UCSD-AML1 (cell line): ENCODE results near the gene ZC3H13.

ENCODE experiments used
- DNase-seq: peaks from one replicate; lab custom pipeline; 2025; ENCODE audit not compliant: unreplicated experiment; lab: John Stamatoyannopoulos, UW

ZC3H13 gene

DNA sequence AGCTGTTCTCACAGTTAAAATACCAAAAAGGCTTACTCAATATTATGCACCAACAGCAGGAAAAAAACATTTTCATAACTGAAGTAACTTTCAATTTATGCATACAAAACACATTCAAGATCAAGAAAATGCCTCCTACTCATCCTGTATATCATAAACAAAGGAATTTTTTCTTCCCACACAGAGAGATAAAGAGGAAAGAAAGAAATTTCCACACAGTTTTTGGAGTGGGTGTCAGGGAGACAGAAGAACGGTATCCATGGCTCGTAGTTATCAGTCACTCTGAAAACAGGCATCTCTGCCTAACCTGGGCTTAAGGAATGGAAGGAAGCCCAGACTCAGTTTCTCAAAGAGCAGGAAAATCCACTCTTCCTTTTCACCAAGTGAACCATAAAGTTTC lies 108.6 kb downstream of the ZC3H13 start:
- no peak for DNase-seq

DNA sequence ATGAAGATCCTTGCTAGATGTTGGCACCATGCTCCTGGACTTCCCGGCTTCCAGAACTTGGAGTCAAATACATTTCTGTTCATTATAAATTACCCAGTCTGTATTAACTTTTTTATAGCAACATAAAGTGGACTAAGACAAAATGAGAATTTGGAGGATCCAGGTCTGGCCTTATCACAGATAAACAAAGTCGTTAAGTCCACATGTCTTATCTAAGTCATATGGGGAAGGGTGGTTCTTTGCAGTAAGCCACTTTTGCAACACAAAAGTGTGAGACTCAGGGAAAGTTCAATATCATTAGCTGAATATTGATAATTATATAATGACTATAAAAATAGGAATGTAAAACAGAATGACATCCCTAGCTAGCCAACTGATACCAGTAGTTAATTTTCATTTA lies 109.4 kb downstream of the ZC3H13 start:
- no peak for DNase-seq

DNA sequence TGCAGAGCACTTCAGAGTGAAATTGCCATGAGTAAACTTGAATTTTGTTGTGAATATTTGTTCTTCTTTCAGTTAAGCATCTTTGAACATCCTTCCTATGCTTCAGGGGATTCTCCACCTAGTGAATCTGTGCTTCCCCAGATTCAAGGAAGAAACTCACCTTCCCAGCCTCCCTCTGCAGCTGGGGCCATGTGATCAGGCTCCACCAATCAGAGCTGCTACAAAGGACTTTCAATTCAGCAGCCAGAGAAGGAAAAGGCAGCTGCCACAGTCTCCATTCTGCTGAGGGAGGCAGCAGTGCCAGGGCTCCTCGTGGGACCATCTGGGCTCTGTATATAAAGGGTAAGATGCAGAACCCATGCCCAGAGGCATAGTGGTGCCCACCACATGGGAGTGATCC lies 111.3 kb downstream of the ZC3H13 start:
- DNase-seq = no peak

DNA sequence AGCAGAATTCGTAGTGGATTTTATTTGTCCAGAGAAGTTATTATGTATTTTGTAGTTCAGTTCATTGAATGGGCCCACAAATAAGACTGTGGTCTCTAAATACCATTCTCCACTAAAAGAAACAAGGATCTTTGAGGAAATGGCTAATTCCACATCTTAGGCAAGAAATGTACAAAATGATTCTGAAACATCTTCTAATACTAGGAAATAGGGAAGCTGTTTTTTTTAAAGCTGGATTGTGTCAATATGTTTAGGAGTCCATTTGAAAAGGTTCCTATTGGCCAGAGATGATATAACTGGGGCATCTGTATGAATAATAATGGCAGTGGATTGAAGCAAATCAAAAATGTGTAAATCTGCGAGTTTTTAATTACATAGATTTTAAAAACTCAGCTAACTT lies 112.5 kb downstream of the ZC3H13 start:
- DNase-seq = no peak

DNA sequence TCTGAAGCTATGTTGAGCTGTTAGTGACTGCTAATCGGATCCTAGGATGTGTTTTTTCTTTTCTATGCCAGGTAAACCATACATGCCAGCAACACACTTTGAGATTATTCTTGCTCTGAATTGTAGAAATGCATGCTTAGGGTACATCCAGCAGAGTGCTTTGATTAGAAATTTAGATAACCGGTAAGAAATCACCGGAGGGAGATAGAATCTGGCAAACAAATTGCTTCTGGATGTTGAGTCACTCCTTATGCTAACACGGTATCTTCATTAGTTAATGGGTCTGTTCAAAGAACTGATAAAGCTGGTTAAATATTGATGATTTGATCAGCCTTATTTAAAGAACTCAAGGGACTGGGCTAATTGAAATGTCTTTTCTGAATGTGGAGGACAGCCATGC lies 115.9 kb downstream of the ZC3H13 start:
- no peak for DNase-seq

DNA sequence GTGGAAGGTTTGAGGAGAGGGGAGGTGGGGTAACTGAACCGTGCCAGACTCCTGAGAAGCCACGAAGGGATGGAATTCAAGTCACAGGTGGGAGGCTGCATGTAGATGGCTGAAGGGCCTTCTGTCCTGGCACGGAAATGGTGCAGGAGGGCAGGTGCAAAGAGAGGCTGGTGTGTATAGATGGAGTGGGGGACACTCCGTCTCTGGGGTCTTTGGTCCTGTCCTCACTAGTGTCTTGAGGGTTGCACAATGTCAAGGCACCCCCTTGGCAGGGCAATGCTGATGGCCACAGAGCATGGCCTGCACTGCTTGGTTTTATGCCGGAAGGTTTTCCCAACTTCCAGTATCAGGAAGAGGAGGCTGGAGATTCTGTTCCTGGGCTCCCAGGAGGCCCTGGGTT lies 118.3 kb downstream of the ZC3H13 start:
- no peak for DNase-seq

DNA sequence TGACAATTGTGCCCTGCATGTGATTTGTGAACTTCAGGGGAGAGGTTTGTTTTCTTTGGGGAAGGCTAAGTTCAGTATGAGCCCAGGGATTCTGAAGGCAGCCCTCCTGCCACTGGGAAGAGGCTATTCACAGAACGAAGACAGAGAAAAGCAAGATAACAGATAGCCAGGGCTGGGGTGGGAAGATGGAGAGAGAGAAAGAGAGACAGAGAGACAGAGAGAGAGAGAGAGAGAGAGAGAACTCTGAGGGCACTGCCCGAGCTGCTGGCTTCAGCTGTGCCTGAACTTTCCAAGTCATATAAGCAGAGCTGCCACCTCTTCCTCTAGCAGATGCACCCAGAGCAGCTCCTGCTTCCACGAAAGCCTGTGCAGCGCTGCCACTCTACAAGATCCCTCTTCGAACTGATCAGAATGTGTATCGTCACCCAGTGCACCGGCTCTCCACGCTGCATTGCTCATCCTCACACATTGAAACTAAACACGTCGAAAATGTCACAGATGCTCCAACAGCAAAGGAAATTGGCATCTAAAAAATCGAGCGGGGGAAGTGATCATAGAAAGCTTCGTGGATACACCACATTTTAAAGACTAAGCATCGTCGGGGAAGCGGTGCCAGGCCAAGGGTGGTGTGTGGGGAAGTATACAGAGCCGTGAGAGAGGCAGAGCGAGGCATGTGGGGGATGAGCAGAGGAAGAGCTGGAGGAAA lies 119.2 kb downstream of the ZC3H13 start:
- no peak for DNase-seq

DNA sequence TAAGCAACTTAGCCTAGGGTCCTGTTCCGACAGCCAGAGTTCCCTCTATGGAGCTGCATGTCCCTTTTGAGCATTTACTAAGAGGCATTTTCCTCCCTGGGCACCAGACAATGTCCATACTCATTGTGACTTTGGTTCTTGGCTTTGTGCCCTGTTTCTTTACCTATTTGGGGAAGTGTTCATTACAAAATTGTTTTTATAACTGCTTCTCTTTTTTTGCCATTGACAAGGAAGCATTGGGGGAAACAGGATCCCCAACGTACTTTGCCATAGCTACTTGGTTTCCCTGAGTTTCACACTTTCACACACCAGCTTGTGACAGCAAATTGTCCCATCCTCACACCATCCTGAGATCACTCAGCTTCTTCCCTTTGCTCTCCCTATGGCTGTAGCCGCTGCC lies 119.9 kb downstream of the ZC3H13 start:
- DNase-seq = no peak

DNA sequence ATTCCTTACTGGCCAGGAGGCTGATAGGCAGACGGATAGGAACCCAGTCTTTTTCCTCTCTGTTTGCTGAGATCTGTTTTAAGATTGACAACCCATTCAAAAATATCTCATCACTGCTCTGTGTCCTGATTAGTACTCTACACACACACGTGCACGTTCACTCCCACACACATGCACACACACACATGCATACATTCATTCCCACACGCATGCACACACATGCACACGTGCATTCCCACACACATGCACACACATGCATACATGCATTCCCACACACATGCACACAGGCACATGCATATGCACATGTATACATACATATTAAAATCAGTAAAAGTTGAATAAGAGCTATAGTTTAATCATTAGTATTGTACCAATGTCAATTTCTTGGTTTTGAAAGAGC lies 120.4 kb downstream of the ZC3H13 start:
- DNase-seq = no peak

DNA sequence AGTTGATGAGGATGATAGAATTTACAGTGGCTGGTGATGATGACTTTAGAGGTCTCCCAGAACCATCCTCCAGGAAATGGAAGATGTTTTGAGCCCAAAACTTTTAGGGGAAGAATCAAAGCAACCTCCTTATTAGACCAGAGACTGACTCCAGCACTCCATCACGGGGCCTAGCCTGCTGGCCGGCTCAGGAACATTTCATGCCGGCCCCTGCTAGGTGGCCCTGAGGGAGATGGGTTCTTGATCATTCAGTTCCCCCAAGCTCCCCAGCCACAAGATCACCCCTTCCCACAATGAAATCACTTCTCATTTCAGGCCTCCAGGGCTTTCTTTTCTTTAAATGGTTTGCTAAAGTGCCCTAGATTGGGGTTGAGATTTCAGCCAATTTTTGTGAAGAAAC lies 121.3 kb downstream of the ZC3H13 start:
- no peak for DNase-seq

DNA sequence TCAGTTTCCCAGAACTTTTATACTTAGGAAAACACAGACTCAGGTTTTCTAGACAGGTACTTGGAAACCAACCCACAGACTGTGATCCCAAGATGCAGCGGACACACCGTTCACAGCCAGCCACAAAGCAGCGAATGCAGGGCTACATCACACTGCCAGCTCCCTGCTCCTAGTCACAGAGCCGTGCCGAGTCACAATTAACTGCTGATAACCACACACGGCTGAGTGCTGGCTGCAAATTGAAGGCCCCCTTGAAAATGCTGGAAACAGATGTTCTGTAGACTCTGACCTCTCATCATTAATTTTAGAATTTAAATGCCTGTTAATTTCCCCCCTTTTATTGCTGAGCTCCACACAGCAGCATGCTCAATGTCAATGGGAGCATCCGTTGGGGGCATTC lies 122.4 kb downstream of the ZC3H13 start:
- no peak for DNase-seq

DNA sequence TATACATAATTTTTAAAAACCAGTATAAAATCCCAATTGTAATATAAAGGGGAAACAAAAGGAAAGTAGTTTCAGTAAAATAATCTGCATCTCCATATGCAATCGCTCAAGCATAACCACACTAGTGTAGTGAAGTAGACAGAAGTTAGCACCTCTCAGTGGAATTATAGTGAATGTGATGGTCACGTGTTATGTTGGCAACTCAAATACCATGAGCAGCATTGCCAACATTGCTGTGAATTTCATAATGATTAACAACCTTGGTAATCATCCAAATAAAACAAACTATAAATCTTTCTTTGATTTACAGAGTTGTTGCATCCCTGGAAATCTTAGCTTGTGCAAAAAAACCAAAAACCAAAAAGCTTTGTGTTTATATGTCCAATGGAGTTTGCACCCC lies 123.7 kb downstream of the ZC3H13 start:
- DNase-seq = no peak

DNA sequence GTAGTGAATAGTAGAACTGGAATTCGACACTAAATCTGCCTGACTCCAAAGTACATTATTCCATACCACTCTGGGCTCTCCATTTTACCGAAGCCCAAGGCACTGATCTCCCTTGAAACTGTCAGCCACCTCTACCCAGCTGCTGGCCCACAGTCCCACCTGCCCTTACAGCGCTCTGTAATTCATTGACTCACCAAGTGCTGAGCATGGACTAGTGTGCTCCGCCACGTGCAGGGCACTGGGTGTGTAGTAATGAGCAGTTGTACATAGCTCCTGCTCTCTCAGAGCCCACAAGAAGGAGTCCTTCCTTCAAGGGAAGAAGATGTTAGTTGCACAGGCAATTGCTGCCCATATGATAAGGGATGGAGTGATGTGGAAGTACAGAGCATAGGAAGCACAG lies 124.4 kb downstream of the ZC3H13 start:
- no peak for DNase-seq

DNA sequence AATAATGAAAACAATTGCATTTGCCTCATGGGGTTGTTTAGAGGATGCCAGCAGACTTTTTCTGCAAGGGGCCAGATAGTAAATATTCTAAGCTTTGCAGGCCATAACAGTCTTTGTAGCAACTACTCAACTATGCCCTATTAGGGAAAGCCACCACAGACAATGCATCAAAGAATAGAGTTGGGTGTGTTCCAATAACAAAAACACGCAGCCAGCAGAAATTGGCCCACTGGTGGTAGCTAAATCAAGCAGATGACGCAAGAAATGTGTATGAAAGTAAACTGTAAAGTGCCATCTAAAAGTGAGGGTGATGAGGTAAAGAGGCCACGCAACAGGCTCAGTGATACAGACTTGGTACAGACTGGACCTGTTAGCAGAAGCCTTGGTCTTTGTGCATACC lies 125.8 kb downstream of the ZC3H13 start:
- no peak for DNase-seq

DNA sequence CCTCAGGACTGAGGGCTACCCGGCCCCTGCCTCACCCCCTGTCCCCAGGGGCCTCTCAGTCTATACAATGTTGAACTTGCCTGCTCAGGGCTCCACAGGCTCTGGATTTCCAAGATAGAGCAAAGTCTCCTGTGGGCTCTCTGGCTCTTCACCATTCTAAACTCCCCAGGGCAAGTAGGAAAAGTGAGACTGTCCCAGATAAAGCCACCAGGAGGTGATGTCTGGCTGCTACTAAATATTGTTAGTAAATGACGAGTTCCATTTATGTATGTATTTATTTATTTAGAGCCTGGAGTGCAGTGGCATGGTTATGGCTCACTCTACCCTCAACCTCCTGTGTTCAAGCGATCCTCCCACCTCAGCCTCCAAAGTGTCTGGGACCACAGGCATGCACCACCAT lies 127.4 kb downstream of the ZC3H13 start:
- DNase-seq = no peak

DNA sequence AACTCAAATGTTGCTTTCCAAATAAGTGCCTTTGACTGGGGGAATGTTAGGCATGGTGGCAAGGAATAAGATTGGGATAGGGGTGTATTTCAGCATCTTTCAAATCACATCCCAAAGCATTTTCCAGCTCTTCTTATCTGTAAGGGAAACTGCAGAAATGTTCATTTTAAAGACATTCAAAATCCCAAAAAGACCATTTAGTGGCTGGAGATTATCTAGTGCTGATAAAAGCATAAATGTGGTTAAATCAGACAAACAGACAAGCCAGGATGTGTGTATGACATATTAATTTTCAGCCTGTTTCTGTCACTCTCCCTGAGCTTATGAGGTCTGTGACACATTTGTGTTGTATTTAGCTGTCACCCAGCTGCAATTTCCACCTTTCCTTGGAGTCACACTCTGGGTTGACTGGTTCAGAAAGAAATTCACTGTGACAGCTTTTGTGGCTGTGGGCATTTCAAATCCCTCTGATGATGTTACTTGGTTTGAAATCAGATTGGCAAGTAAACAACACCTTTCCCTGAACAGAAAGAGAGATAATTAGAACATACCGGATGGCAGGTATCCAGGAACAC lies 131.3 kb downstream of the ZC3H13 start:
- DNase-seq = no peak

DNA sequence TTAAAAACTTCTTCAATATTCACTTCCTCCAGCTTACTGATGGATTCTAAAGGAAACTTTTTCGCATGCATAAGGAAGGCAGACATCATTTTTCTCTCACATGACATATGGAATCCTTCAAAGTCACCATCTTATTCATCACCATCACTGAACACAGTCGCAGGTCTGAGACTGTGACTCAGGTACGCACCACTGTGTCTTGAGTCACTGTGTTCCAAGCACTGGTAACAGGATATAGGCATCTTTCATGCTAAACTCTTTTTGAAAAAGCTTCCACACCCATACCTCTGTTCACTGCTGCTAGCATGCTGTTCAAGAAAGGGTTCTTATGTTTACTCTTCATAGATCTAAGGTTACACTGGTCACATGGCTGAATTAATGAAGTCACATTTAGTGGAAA lies 133.9 kb downstream of the ZC3H13 start:
- DNase-seq = no peak

DNA sequence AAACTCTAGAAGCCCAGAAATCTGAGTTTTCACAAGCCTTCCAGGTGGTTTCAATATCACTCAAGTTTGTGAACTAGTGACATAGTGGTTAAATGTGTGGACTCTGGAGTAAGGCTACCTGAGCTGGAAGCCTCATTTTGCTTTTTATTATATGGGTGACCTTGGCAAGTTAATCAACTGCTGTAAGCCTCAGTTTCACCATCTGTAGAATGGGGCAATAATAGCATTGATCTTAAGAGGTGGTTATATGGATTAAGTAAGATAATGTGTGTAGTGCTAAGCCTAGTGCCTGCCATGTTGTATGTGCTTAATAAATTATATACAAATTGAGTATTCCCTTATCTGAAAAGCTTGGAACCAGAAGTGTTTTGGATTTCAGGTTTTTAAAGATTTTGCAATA lies 135.5 kb downstream of the ZC3H13 start:
- DNase-seq = no peak

DNA sequence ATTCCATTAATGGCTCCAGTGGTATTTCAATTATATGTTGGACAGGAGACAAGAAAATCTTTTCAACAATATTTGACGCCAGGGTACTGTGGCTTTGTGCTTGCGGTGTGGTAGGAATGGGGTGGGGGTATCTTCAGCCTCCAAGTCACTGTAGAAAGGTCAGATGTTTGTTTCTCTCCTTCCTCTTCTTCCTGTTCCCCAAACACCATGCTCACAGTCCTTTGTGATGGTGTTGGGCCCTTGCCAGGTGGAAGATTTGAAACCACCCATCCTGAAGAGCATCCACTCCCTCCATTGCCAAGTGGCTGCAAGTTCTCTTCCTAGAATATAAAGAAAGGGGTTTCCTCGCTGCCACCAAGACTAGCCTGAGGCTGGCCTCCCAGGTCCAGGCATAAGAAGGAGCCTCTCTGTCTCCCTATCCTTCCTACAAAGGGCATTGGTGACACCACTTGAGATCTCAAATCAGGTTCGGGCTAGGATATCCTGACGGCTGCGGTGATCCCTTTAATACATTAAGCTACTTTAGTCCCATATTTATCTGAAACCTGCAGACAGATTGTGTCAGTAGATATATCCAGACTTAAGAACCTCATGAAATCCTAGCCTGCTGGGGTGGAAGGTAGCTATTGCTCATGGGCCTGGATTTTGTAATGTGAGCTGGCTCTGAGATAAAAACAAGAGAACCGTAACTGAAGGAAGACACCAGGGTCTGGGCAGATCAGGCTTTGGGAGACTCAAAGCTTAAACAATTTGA lies 136.7 kb downstream of the ZC3H13 start:
- no peak for DNase-seq

DNA sequence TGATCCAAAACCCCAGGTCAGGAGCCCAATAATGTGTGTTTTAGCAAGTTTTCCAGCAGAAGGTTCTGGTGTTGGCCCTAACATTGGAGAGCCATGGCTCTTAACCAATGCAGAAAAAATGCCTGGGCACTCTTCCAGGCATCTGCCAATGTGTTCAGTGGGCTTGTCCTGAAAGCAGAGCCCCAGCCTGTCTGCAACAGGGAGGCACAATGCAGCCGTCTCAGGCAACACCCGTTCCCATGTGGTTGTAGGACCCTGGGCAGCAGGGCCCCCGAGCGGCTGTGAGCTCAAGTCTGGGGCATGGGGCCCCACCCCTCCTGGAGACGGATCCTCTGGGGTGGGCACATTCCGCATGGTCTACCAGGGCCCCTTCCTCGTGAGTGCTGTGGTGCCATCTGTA lies 142.9 kb downstream of the ZC3H13 start:
- DNase-seq = no peak

DNA sequence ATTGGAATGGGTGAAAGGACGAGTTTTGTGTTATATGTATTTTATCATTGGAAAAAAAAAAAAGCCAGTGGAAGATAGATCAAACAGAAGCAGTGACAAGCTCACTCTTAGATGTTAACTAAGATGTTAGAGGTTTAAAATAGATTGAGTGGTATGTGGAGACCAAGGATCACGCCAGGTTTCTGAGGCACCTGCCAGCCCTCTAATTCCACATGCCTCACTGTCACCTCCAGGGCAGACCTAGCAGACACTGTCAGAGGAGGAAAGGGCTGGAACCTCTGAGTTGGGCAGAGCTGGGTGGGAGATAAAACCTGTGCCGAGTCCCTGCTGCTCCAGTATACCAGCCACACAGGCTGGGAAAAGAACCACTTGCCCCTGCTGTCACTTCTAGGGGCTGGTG lies 143.5 kb downstream of the ZC3H13 start:
- no peak for DNase-seq

DNA sequence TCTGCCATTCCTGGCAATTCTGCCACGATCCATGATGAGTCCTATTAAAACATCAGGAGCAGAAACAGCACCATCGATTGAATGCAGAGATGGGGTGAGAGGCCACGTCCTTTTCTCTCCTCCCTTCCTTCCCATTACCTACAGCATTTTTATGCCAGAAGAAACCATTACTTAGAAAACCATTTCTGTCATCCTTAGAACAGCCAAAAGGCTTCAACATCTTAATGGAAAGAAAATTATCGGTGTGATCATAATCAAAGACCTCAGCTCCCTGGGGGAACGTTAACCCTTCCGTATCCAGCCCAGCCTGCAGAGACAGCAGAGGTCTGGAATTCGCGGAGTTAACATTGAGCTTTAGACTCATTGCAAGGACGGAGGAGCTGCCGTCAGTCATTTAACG lies 145.0 kb downstream of the ZC3H13 start:
- DNase-seq = no peak
